H1 (cell line): Measurements from ENCODE around the gene PLA2G15.

Source experiments
- CBX5 ChIP-seq: fragments of 300-800, 300-1000 bp; sonication (generic); IDR thresholded peaks from 2 replicates; pipeline ENCODE4 v1.7.1; 2016; ENCODE audit warnings: antibody characterized with exemption, low read length, low read depth
- EP300 ChIP-seq, 2 experiments: IDR thresholded peaks; 1 replicate in 1 of 2; 2 replicates in 1 of 2; pipeline ENCODE4 v1.6.1; 2011 to 2012; ENCODE audit warnings: low read depth in 2 of 2, low read length in 2 of 2, mild to moderate bottlenecking in 2 of 2, borderline replicate concordance in 1 of 2, inconsistent platforms in 1 of 2, moderate library complexity in 1 of 2
- EZH2 ChIP-seq: fragments of 200-600 bp; sonication (generic); IDR thresholded peaks from 2 replicates; pipeline ENCODE4 v1.7.1; 2012; ENCODE audit warnings: low read depth, mild to moderate bottlenecking, moderate library complexity, low read length, inconsistent platforms; ENCODE audit not compliant: severe bottlenecking
- GABPA ChIP-seq: IDR thresholded peaks from 2 replicates; pipeline ENCODE4 v1.6.1; 2011; ENCODE audit warnings: mild to moderate bottlenecking, low read length, moderate library complexity, borderline replicate concordance; ENCODE audit not compliant: insufficient read depth
- POLR2A ChIP-seq, 2 experiments: IDR thresholded peaks; 1 replicate in 1 of 2; 2 replicates in 1 of 2; pipeline ENCODE4 v1.6.1; 2011; ENCODE audit warnings: low read depth in 2 of 2, low read length in 2 of 2, mild to moderate bottlenecking in 2 of 2; ENCODE audit errors: control extremely low read depth in 1 of 2
- SP1 ChIP-seq: IDR thresholded peaks from 2 replicates; pipeline ENCODE4 v1.6.1; 2011; ENCODE audit warnings: low read depth, low read length
- SUZ12 ChIP-seq: fragments of 200-600 bp; sonication (generic); IDR thresholded peaks from 2 replicates; pipeline ENCODE4 v1.6.1; 2012; ENCODE audit warnings: mild to moderate bottlenecking, inconsistent platforms, low read length, moderate library complexity, mixed read lengths
- TAF1 ChIP-seq: IDR thresholded peaks from 2 replicates; pipeline ENCODE4 v1.6.1; 2011; ENCODE audit warnings: mild to moderate bottlenecking, low read depth, low read length
- TF ChIP-seq, protein P1 (sequence below): IDR thresholded peaks from 2 replicates; pipeline ENCODE4 v1.6.1; 2011; ENCODE audit warnings: low read depth, mild to moderate bottlenecking, low read length; ENCODE audit not compliant: insufficient read depth
- TF ChIP-seq, protein P2 (sequence below), 3 experiments: IDR thresholded peaks; 1 replicate in 2 of 3; 2 replicates in 1 of 3; pipeline versions ENCODE4 v1.5.1 to v1.6.1; 2011; ENCODE audit warnings: low read length in 3 of 3, mild to moderate bottlenecking in 3 of 3, inconsistent platforms in 2 of 3, low read depth in 1 of 3, moderate library complexity in 1 of 3; ENCODE audit not compliant: insufficient read depth in 1 of 3; ENCODE audit errors: control extremely low read depth in 1 of 3

DNA sequence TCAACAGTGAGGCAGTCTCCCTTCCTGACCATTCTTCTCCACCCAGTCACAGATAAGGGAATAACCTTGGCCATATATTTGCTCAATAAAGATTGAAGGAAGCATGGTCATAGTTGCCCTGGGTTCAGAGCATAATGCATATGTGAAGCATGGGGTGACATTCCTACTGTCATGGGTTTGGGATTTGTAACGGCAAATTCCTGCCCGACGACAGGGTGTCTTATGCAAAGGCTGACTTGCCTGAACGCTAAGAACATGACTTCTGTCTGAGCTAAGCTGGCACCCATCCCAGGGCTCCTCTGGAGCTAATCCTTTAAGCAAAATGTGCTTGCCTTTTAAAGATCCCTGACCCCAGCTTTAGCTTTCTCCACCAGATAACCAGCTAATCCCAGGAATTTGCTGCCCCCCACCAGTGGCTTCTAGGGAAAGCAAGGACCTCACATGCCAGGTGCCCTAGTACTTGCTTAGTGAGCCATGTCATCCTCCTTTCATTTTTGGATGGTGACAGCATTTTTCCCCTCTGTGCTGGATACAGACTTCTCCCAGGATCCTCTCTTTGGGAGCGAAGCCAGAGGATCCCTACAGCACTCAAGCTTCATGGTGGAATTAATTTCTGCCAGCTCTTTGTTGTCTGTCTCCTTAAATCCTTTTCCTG is 53.9 kb downstream of the PLA2G15 start:
- TF ChIP-seq EP300 (IDR thresholded peaks at IDR 0.05; ENCODE audit: borderline replicate concordance in 1 of 2, low read depth in 2 of 2, low read length in 2 of 2) (no peak), POLR2A (IDR thresholded peaks at IDR 0.05; ENCODE audit: control extremely low read depth in 1 of 2, low read depth in 2 of 2, low read length in 2 of 2) (no peak), SP1 (no peak), GABPA (no peak), TAF1 (no peak), CBX5 (no peak), SUZ12 (no peak), EZH2 (no peak)
- TF ChIP-seq, protein P1, sequence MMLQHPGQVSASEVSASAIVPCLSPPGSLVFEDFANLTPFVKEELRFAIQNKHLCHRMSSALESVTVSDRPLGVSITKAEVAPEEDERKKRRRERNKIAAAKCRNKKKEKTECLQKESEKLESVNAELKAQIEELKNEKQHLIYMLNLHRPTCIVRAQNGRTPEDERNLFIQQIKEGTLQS = no peak
- TF ChIP-seq, protein P2, sequence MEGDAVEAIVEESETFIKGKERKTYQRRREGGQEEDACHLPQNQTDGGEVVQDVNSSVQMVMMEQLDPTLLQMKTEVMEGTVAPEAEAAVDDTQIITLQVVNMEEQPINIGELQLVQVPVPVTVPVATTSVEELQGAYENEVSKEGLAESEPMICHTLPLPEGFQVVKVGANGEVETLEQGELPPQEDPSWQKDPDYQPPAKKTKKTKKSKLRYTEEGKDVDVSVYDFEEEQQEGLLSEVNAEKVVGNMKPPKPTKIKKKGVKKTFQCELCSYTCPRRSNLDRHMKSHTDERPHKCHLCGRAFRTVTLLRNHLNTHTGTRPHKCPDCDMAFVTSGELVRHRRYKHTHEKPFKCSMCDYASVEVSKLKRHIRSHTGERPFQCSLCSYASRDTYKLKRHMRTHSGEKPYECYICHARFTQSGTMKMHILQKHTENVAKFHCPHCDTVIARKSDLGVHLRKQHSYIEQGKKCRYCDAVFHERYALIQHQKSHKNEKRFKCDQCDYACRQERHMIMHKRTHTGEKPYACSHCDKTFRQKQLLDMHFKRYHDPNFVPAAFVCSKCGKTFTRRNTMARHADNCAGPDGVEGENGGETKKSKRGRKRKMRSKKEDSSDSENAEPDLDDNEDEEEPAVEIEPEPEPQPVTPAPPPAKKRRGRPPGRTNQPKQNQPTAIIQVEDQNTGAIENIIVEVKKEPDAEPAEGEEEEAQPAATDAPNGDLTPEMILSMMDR (IDR thresholded peaks at IDR 0.05; ENCODE audit: control extremely low read depth in 1 of 3, insufficient read depth in 1 of 3, low read depth in 1 of 3, low read length in 3 of 3) = no peak
